Mucosa of descending colon (tissue), 3 donors: ENCODE results near the gene BRD3. TPM values are rescaled to one million over a fixed set of nuclear protein-coding genes. Genes with fewer than 3 reads are reported as not detected.

Experiments
- ATAC-seq: fragments of 200-7000 bp; cut with Tn5 transposase; one replicate; pipeline ENCODE4 v1.9.1; 2020; ENCODE audit warnings: mild to moderate bottlenecking, moderate library complexity
- DNase-seq, 3 donors: peaks; one replicate each; pipeline ENCODE4 v3.0.0-alpha.2; 2020
- H3K36me3 ChIP-seq: fragments of 200-600 bp; one replicate; pipeline ENCODE4 v1.8.0; 2021; ENCODE audit warnings: low read depth, mild to moderate bottlenecking
- H3K4me1 ChIP-seq: fragments of 200-600 bp; one replicate; pipeline ENCODE4 v1.8.0; 2021; ENCODE audit warnings: low read depth, mild to moderate bottlenecking
- H3K4me3 ChIP-seq: fragments of 200-600 bp; one replicate; pipeline ENCODE4 v1.8.0; 2021; ENCODE audit warnings: mild to moderate bottlenecking
- H3K9me3 ChIP-seq: fragments of 200-600 bp; one replicate; pipeline ENCODE4 v1.8.0; 2021; ENCODE audit warnings: mild to moderate bottlenecking
- intact Hi-C, 2 donors: fragments of 100-400 bp; cut with DNase I in 1 of 2; cut with micrococcal nuclease in 1 of 2; formaldehyde crosslinking; loops; one replicate each; pipeline versions ENCODE4 v1.11.0 to v1.11.1; 2022; cut with DNase I, micrococcal nuclease
- total RNA-seq, 3 donors: library from RNA; stranded (reverse); fragmentation: NEBNext Ultra II Directional in 2 of 3; extraction: Animal tissue kit (Norgen Biotek cat#: 25700) in 2 of 3; gene quantifications; one replicate each; pipeline versions ENCODE4 v1.2.1 to v1.2.4, GENCODE V29; 2021 to 2023
- TF ChIP-seq, protein P1 (sequence below): fragments of 200-600 bp; IDR thresholded peaks from one replicate; pipeline ENCODE4 v1.8.0; 2022; ENCODE audit warnings: antibody characterized with exemption, mild to moderate bottlenecking
- donor health status: DM: no; HTN: no; CAD: no; lungs with moderate emphysema.
- donor health status: DM: no; HTN: no; CAD: no.
- donor health status: DM: no; HTN: yes; CAD: no.

The BRD3 gene
- total RNA-seq, 3 donors from 2014 or later = 19.4 to 56.0 (median 29.4) TPM

DNA sequence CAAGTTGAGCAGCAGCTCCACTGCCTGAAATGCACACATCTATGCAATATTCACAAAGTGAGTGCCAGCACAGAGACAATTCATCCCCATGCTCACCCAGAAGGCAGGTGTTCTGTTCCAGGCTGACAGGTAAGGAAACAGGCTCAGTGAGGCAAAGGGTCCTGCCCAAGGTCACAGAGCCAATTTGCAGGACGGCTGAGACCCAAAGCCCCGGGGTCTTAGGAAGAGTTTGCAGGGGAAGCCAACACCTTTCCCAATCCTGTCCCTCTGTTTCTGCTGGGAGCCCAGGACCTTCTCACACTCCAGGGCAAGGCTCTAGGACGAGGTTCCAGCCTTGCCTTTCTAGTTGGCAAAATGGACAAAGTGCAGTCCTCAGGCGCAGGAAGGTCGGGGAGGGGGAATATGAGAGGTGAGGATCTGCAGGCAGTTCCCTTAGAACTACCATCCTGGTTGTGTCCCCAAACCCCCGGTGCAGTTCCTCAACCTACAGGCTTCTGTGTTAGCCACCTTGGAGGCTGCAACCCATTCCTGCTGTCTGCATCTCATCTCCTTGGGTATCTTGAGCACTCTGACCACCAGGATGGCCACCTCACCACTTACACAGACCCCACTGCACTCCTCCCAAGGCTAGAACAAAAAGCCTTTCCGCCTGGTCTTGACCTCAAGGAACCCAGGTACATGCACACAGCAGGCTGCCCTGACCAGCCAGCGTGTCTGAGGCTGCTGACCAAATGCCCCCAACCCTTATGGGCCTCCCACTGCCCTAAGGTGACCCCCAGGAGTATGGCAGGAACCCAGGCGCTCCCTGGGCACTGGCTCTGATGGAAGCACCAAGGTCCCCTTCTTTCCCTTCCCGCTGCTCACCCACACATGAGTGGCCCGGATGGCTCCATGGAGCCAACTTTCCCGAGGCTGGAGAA is 1.9 kb upstream of the BRD3 start:
- no peaks in the 10 kb centered on the region for H3K36me3 ChIP-seq
- H3K4me3 ChIP-seq = no peak overlapping the region
- no peaks in the 10 kb centered on the region for H3K9me3 ChIP-seq
- DNase-seq (peak in 1 of 3 donors; percentile 31), ATAC-seq (no peak)
- TF ChIP-seq, protein P1, sequence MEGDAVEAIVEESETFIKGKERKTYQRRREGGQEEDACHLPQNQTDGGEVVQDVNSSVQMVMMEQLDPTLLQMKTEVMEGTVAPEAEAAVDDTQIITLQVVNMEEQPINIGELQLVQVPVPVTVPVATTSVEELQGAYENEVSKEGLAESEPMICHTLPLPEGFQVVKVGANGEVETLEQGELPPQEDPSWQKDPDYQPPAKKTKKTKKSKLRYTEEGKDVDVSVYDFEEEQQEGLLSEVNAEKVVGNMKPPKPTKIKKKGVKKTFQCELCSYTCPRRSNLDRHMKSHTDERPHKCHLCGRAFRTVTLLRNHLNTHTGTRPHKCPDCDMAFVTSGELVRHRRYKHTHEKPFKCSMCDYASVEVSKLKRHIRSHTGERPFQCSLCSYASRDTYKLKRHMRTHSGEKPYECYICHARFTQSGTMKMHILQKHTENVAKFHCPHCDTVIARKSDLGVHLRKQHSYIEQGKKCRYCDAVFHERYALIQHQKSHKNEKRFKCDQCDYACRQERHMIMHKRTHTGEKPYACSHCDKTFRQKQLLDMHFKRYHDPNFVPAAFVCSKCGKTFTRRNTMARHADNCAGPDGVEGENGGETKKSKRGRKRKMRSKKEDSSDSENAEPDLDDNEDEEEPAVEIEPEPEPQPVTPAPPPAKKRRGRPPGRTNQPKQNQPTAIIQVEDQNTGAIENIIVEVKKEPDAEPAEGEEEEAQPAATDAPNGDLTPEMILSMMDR = no peak
- intact Hi-C loops = no loop called here
- H3K4me1 ChIP-seq = peaks cover 12% of the 10 kb centered on the region

DNA sequence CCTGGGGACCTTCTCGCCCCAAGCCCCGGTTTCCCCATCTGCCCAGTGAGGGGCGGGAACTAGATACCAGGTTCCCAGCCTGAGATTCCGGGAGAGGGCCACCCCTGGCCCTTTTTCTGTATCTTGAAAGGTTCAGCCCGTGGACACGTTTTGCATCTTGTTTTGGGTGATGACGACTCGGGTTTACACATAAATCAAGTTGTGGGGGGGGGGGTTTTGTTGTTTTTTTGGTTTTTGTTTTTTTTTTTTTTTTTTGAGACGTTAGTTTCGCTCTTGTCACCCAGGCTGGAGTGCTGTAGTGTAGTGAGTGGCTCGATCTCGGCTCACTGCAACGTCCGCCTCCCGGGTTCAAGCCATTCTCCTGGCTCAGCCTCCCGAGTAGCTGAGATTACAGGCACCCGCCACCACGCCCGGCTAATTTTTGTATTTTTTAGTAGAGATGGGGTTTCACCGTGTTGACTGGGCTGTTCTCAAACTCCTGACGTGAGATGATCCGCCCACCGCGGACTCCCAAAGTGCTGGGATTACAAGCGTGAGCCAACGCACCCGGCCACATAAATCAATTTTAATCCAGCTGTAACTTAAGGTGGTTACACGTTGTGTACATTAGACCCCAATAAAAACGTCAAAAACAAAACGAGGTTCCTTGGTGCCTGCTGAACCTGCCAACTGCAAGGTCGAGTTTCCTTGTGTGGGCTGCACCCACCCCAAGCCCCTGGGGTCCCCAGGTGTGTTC is 1.1 kb upstream of the BRD3 start:
- TF ChIP-seq, protein P1 = no peak
- Histone ChIP-seq H3K9me3 (no peaks in the 10 kb centered on the region), H3K4me3 (peak overlapping the region; percentile 78), H3K36me3 (no peaks in the 10 kb centered on the region), H3K4me1 (peaks cover 12% of the 10 kb centered on the region)
- intact Hi-C loops = no loop called here
- DNase-seq (peak in 2 of 3 donors; percentile 40 to 58), ATAC-seq (no peak)

DNA sequence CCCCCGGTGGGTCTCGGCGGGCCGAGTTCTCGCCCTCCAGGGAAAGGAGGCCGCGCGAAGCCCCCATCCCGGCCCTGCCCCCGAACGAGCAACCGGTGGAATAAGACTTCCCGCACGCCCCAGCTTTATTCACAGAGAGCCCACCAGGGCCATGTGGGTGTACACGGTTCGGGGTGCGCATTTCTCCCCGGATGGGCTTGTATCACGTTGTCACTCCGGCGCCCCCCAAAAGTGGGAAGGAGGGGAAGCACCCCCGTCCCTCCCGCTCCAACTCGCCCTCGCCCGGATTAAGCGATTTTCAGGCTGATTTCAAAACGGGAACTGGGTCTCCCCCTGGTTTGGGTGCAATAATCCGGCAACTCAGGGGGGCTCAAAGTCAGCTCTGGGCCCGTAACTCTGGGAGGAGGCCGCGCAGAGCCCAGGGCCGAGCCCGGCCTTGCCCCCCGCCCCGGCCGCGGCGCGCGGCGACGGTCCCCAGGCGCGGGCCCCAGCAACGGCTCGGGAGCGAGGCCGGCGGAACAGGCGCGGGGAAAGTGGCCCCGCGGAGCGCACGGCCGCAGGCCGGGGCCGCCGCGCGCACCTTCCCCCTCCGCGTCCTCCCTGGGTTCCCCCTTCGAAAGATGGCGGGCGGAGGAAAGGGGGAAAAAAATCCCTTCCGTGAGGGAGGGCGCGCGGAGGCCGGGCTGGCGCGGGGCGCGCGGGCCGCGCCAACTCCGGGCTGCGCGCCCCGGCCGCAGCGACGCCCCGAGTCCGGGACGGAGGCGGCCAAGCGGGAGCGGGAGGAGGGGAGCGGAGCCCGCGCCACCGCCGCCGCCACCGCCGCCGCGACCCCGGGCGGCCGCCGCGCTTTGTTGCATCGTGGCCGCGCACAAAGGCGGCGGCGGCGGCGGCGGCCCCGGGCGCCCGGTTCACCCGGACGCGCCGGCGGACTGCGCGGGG is 644 bp downstream of the BRD3 start:
- ATAC-seq = no peak
- DNase-seq = peak in 2 of 3 donors; percentile 60 to 61
- no peaks in the 10 kb centered on the region for H3K9me3 ChIP-seq
- intact Hi-C loops = no loop called here
- TF ChIP-seq, protein P1 = no peak
- H3K36me3 ChIP-seq = no peaks in the 10 kb centered on the region
- H3K4me1 ChIP-seq = peaks cover 12% of the 10 kb centered on the region
- peak overlapping the region; percentile 54 for H3K4me3 ChIP-seq

DNA sequence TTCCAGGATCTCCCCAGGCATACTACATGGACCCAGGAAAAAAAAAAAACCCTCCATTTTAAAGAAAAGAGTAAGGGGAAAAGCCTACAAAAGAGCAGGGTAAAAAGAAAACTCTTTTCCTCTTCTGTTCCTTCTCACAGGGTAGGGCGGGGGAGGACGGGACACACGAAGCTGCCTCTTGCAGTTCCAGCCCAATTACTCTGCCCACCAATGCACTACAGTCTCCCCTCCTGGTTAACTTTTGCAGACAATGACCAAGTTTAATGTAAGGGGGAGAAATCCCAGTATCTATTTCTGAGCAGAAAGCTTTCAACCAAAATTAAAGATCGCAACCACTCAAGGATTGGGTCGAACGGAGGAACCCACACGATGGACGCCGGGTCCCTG is 1.3 kb downstream of the BRD3 start:
- TF ChIP-seq, protein P1 = no peak
- DNase-seq = peak in 1 of 3 donors; percentile 30
- ATAC-seq = no peak
- Histone ChIP-seq H3K36me3 (no peaks in the 10 kb centered on the region), H3K9me3 (no peaks in the 10 kb centered on the region), H3K4me3 (no peak overlapping the region), H3K4me1 (peaks cover 12% of the 10 kb centered on the region)
- intact Hi-C loops = no loop called here
